NCI-H524 (cell line): Measurements from ENCODE around the gene SEC61B.

Source experiments
- DNase-seq, 2 experiments: peaks; one replicate each; lab custom pipeline; 2025; lab: John Stamatoyannopoulos, UW

The SEC61B gene

DNA sequence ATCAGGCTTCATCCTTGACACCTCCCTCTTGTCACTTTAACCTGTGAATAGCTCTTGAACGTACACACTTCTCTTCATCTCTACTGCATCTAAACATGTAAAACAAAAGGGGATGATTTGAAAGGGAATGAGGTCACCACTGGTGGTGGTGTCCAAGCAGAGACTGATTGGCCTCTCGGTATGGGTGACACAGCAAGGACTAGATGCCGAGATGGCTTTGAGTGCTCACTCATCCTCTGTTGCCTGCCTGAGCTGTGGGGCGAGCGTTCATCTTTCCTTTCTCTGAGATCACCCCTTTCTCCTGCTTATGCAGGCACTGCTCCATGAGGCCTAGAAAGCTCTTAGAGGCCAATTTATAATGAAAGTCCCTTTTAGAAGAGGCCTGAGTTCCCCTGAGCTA, 51.9 kb downstream of the SEC61B start:
- no peak for DNase-seq

DNA sequence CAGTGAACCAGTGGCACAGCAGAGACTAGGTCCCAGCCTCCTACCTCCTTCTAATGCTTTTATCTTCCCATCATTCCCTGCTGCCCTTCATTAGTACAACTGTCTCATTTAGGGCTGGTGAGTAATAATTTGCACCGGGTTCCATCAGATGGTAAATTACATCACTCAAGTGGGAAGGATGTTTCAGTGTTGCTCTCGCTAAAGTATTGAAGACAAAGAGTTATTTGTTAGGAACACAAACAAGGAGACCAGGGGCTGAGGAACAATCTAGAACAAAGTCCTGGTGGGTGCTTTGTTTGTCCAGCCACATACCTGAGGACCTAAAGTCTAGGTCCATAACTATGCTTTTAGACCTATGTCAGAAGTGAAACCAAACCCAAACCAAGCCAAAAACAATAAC, 52.4 kb downstream of the SEC61B start:
- DNase-seq = no peak
